Panc1 (cell line): ENCODE data around the gene FCHSD2. TPM values are rescaled to one million over a fixed set of nuclear protein-coding genes. Genes with fewer than 3 reads are reported as not detected.

ENCODE experiments used
- ATAC-seq: fragments of 200-7000 bp; cut with Tn5 transposase; 2 replicates; pipeline ENCODE4 v1.9.1; 2020; ENCODE audit warnings: mild to moderate bottlenecking, moderate library complexity
- BruUV-seq: library from RNA; stranded (reverse); fragments of 400-500 nt; replicated peaks from 2 replicates; lab custom pipeline; 2021; lab: Mats Ljungman, UMichigan
- CTCF ChIA-PET: fragments of 300-600 bp; sonication (Branson Sonifier 250); formaldehyde crosslinking; loops from one replicate; lab custom pipeline; 2022; ENCODE audit warnings: antibody characterized with exemption; lab: Charles Lee
- POLR2A ChIA-PET: fragments of 300-600 bp; sonication (Branson Sonifier 250); formaldehyde crosslinking; loops from one replicate; lab custom pipeline; 2022; ENCODE audit warnings: antibody characterized with exemption; lab: Charles Lee
- DNase-seq: peaks from one replicate; pipeline ENCODE4 v3.0.0-alpha.2; 2010; ENCODE audit warnings: low read depth, low spot score
- H3K27ac ChIP-seq: 2 replicates; pipeline ENCODE4 v1.5.1; 2011; ENCODE audit warnings: mild to moderate bottlenecking, low read length, inconsistent platforms
- H3K27me3 ChIP-seq: fragments of 200-500 bp; sonication (Bioruptor generic); 2 replicates; pipeline ENCODE4 v1.6.0; 2014; ENCODE audit warnings: low read length, inconsistent platforms; ENCODE audit not compliant: control insufficient read depth, insufficient read depth
- H3K36me3 ChIP-seq: fragments of 200-500 bp; sonication (Bioruptor generic); 2 replicates; pipeline ENCODE4 v1.5.1; 2014; ENCODE audit warnings: inconsistent platforms, mild to moderate bottlenecking, low read length, moderate library complexity; ENCODE audit not compliant: control insufficient read depth, insufficient read depth
- H3K4me1 ChIP-seq: 2 replicates; pipeline ENCODE4 v1.5.1; 2011; ENCODE audit warnings: inconsistent platforms, mild to moderate bottlenecking, low read length, moderate library complexity; ENCODE audit not compliant: control insufficient read depth, insufficient read depth
- H3K4me3 ChIP-seq, 2 experiments: 2 replicates each; pipeline ENCODE4 v1.5.1; 2011 to 2012; ENCODE audit warnings: low read depth in 2 of 2, low read length in 2 of 2, mild to moderate bottlenecking in 2 of 2, inconsistent platforms in 1 of 2, moderate library complexity in 1 of 2
- H3K9me3 ChIP-seq: fragments of 200-500 bp; sonication (Bioruptor generic); 2 replicates; pipeline ENCODE4 v1.5.1; 2014; ENCODE audit warnings: low read depth, mild to moderate bottlenecking, inconsistent platforms, low read length, moderate library complexity; ENCODE audit not compliant: control insufficient read depth, insufficient read depth
- CTCF ChIP-seq: fragments of 450-650 bp; IDR thresholded peaks from 2 replicates; pipeline ENCODE4 v1.5.1; 2017; ENCODE audit warnings: mild to moderate bottlenecking
- POLR2AphosphoS5 ChIP-seq: IDR thresholded peaks from 2 replicates; pipeline ENCODE4 v1.6.1; 2012; ENCODE audit warnings: mild to moderate bottlenecking, low read depth, low read length, moderate library complexity
- REST ChIP-seq, 2 experiments: IDR thresholded peaks; 2 replicates each; pipeline ENCODE4 v1.6.1; 2011 to 2012; ENCODE audit warnings: low read depth in 2 of 2, control low read depth in 1 of 2, low read length in 1 of 2, mild to moderate bottlenecking in 1 of 2, moderate library complexity in 1 of 2; ENCODE audit not compliant: insufficient read depth in 1 of 2
- SIN3A ChIP-seq: IDR thresholded peaks from 2 replicates; pipeline ENCODE4 v1.6.1; 2012; ENCODE audit warnings: low read depth, mild to moderate bottlenecking, low read length, moderate library complexity, borderline replicate concordance; ENCODE audit not compliant: insufficient read depth
- TCF7L2 ChIP-seq: IDR thresholded peaks from 2 replicates; pipeline ENCODE4 v1.6.1; 2011; ENCODE audit warnings: mild to moderate bottlenecking, low read depth, low read length, inconsistent platforms
- in situ Hi-C: cut with HindIII; loops from 2 replicates; pipeline ENCODE4 v1.10.0; 2016; ENCODE audit warnings: low sequenced_read_pairs, low pct_unique_long_range_greater_than_20kb
- intact Hi-C: fragments of 100-400 bp; cut with micrococcal nuclease; formaldehyde crosslinking; loops from one replicate; pipeline ENCODE4 v1.10.0; 2022; ENCODE audit not compliant: unreplicated experiment
- total RNA-seq: library from RNA; stranded (reverse); gene quantifications from one replicate; pipeline ENCODE4 v1.2.1, GENCODE V29; 2021; ENCODE audit not compliant: unreplicated experiment

Gene FCHSD2
- total RNA-seq, 1 experiment from 2014 or later: 31.8 TPM

GRCh38 chr11:73140213-73141030 is 1.7 kb downstream of the FCHSD2 start:
- in situ Hi-C loops: no loop called here
- Histone ChIP-seq H3K9me3 (no peaks in the 10 kb centered on the region), H3K27ac (peak overlapping the region; percentile 89), H3K27me3 (no peaks in the 10 kb centered on the region), H3K4me1 (peaks cover 19% of the 10 kb centered on the region), H3K36me3 (no peaks in the 10 kb centered on the region), H3K4me3 (peak overlapping the region; percentile 72 to 94)
- ATAC-seq (no peak), DNase-seq (no peak)
- no TSS peak for BruUV-seq
- ChIA-PET POLR2A (no interaction called here), CTCF (no interaction called here)
- intact Hi-C loops: no loop called here
- TF ChIP-seq SIN3A (0 out of 2 replicates have a peak, but pooled peaks have one; percentile 61), TCF7L2 (peak; percentile 55; the same call in 1 of the 2 replicates), POLR2AphosphoS5 (no peak), CTCF (no peak), REST (IDR thresholded peaks at IDR 0.05; ENCODE audit: insufficient read depth in 1 of 2, low read depth in 2 of 2, low read length in 1 of 2) (no peak)

- H3K4me1 ChIP-seq: peaks cover 19% of the 10 kb centered on the region
- BruUV-seq: TSS peak; percentile 55
- H3K4me3 ChIP-seq: peak overlapping the region; percentile 72 to 94
- no peaks in the 10 kb centered on the region for H3K27me3 ChIP-seq
- ChIA-PET POLR2A (no interaction called here), CTCF (no interaction called here)
- DNase-seq: no peak
- no peak for ATAC-seq
- peak overlapping the region; percentile 89 for H3K27ac ChIP-seq
- H3K9me3 ChIP-seq: no peaks in the 10 kb centered on the region
- intact Hi-C loops (no loop called here), in situ Hi-C loops (no loop called here)
- TF ChIP-seq POLR2AphosphoS5 (no peak), CTCF (no peak), SIN3A (no peak), TCF7L2 (no peak), REST (IDR thresholded peaks at IDR 0.05; ENCODE audit: insufficient read depth in 1 of 2, low read depth in 2 of 2, low read length in 1 of 2) (no peak)
- no peaks in the 10 kb centered on the region for H3K36me3 ChIP-seq
Observed at GRCh38 chr11:73139476-73140198, 2.5 kb downstream of the FCHSD2 start.
